GM06990 (cell line): ENCODE measurements around the gene PRDM15.

Experiments
- DNase-seq: peaks from one replicate; pipeline ENCODE4 v3.0.0-alpha.2; 2011; ENCODE audit not compliant: insufficient read length; ENCODE audit errors: extremely low read depth
- H3K27me3 ChIP-seq: replicated peaks from 2 replicates; pipeline ENCODE4 v1.6.0; 2011; ENCODE audit warnings: low read length; ENCODE audit not compliant: control insufficient read depth, insufficient read depth
- H3K36me3 ChIP-seq: 2 replicates; pipeline ENCODE4 v1.5.1; 2011; ENCODE audit warnings: low read length; ENCODE audit not compliant: control insufficient read depth, insufficient read depth
- H3K4me3 ChIP-seq: replicated peaks from 2 replicates; pipeline ENCODE4 v1.5.1; 2011; ENCODE audit warnings: low read depth, mild to moderate bottlenecking, control low read depth, low read length
- TF ChIP-seq, protein P1 (sequence below): IDR thresholded peaks from 2 replicates; pipeline ENCODE4 v1.5.1; 2011; ENCODE audit warnings: low read length, control low read depth, mild to moderate bottlenecking, inconsistent platforms; ENCODE audit not compliant: insufficient read depth, poor library complexity, severe bottlenecking

The PRDM15 gene

DNA sequence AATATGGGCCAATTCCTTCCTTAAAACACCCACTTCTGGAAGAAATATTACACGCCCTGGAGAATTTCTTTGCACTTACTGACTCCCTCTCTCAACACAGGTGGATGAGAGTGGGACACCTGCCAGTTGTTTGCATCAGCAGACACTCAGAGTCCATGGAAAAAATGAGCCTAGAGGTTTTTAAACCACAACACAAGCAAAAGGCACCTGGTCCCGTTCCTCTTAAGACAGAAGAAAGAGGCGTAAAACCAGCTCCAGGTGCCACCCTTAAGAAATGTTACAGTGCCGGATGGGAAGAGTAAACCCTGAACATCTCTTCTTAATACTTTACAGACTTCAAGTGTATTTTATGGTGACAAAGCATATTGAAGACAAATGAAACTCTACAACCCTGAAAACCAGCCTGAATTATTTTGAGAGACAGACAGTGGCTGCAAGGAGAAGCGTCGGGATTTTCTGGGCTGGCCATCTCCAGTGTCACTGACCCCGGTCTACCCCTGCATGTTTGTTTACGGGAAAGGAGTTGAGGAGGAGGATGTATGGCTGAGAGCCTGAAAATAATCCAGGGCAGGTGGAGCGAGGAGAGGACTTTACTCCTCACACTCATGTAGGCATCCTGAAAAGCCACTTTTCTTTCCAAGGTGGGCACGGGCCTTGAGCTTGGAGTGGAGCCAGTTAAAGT, 104.5 kb downstream of the PRDM15 start:
- Histone ChIP-seq H3K4me3 (no peak overlapping the region), H3K36me3 (no peaks in the 10 kb centered on the region), H3K27me3 (no peaks in the 10 kb centered on the region; the same call in none of the 2 replicates)
- no peak for DNase-seq
- TF ChIP-seq, protein P1, sequence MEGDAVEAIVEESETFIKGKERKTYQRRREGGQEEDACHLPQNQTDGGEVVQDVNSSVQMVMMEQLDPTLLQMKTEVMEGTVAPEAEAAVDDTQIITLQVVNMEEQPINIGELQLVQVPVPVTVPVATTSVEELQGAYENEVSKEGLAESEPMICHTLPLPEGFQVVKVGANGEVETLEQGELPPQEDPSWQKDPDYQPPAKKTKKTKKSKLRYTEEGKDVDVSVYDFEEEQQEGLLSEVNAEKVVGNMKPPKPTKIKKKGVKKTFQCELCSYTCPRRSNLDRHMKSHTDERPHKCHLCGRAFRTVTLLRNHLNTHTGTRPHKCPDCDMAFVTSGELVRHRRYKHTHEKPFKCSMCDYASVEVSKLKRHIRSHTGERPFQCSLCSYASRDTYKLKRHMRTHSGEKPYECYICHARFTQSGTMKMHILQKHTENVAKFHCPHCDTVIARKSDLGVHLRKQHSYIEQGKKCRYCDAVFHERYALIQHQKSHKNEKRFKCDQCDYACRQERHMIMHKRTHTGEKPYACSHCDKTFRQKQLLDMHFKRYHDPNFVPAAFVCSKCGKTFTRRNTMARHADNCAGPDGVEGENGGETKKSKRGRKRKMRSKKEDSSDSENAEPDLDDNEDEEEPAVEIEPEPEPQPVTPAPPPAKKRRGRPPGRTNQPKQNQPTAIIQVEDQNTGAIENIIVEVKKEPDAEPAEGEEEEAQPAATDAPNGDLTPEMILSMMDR, result no peak

DNA sequence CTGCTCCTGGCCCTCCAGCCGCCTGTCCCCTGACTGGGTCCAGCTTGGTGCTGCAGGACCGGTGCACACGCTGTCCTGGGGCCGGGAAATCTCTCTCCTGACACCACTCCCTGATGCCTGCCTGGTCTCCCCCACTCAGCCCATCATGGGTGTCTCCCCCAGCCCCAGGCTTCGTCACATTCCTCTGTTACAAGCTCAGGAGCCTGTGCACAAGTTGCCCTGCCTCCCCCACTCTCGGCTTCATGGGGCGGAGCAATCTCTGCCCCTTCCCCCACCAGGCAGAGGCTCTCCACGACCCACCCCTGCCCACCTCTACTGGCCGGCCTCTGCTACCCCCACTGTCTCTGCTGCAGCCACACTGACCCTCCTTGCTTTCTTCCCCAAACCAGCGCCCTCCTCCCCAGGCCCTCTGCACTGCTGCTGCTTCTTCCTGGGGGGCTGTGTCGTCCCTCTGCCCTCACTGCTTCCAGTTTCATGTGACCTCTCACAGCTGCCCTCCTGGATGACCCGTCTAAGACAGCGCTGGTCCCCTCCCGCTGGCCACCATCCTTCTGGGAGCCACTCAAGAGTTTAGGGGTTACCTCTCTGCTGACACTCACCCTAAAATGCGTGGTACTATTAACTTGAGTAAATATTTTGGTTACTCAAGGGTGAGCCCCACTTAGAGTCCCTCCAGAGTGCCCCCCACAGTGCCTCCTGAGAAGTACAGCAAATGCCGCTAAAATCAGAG, 106.6 kb downstream of the PRDM15 start:
- H3K36me3 ChIP-seq, result no peaks in the 10 kb centered on the region
- peaks cover 2% of the 10 kb centered on the region for H3K27me3 ChIP-seq
- TF ChIP-seq, protein P1, result no peak
- no peak for DNase-seq
- H3K4me3 ChIP-seq, result no peak overlapping the region

DNA sequence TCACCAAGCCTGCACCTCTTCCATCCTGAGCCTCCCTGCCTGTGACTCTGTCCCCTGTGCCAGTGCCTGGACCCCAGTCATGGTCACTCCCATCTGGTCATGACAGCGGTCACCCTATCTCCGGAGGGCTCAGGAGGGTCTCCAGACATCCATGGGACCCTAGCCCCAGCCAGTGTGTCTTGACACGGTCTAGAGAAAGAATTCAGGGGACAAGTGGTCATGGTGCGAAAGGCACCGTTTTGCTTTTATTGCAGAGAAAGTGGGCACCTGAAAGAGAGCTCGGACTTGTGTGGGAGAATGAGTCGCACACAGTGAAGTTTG, 107.6 kb downstream of the PRDM15 start:
- Histone ChIP-seq H3K27me3 (peaks cover 2% of the 10 kb centered on the region), H3K4me3 (no peak overlapping the region), H3K36me3 (no peaks in the 10 kb centered on the region)
- TF ChIP-seq, protein P1, result no peak
- no peak for DNase-seq

DNA sequence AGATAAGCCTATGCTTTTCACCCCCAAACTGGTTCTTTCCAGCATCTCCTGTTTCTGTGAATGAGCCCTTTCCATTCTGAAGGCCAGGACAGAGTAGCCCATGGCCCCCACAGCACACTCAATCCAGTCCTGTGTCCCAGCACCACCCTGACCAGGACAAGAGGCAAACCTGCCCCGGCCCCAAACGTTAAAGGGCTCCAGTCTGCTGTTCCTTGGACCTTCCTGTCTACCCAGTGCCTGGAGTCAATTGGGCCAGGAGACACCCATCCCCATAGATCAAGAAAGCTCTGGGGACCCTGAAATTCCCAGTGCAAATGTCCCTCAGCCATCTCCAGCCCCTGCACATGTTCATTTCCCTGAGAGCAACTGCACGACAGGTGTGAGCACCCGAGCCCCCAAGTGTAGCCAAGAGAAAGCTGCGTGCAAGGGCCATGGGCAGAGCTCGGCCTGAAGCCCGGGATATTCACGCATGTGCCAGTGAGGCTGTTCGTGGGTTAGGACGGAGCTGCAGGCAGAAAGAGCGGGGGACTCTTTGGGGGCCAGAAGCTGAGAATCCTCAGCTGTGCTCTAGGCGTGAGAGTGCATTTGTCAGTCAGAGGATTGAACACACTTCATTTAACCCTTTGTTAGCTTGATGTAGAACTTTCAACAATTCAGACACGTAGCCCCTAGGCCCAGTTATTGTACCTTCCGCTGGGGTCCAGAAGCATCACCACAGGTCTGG, 108.1 kb downstream of the PRDM15 start:
- no peak overlapping the region for H3K4me3 ChIP-seq
- H3K27me3 ChIP-seq, result peaks cover 2% of the 10 kb centered on the region
- TF ChIP-seq, protein P1, result no peak
- no peak for DNase-seq
- no peaks in the 10 kb centered on the region for H3K36me3 ChIP-seq

DNA sequence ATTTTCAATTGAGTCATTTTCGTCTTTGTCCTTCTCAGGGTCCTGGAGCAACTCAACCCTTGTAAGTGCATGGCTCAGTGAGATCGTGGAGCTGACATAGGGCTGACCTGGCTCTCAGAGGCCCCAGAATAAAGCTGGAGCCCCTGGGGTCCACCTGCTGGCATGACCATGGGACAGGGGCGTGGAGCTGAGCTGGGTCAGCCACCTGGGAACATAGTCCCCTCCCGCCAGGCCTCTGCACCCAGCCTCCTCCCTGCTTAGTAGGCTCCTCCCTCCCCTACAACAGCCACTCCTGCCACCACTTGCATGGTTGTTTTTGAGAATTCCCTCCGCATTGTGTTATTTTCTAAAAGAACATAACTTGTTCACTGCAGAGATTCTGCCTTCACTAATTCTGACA, 109.2 kb downstream of the PRDM15 start:
- peaks cover 2% of the 10 kb centered on the region for H3K27me3 ChIP-seq
- no peaks in the 10 kb centered on the region for H3K36me3 ChIP-seq
- no peak overlapping the region for H3K4me3 ChIP-seq
- TF ChIP-seq, protein P1, result no peak
- DNase-seq, result no peak
